ENCODE measurements around the gene SEMA4C. TPM values are rescaled to one million over a fixed set of nuclear protein-coding genes. Genes with fewer than 3 reads are reported as not detected.

SEMA4C gene
- total and polyA plus RNA-seq, 2 of the 4 experiments (the other 2 are of a cell fraction) = 15.8 to 24.3 TPM

GRCh38 chr2:96874198-96874831 lies 4.4 kb upstream of the SEMA4C start:
- Histone ChIP-seq H3K4me1 (ENCODE audit: control insufficient read depth, insufficient read depth, low read length) (peaks cover 11% of the 10 kb centered on the region), H3K23ac (ENCODE audit: low read depth, low read length) (no peak overlapping the region), H3K4ac (ENCODE audit: low read depth, low read length) (no peak overlapping the region), H2BK120ac (ENCODE audit: low read depth, low read length) (no peak overlapping the region), H4K20me1 (ENCODE audit: insufficient read depth, low read length) (no peaks in the 10 kb centered on the region), H3K27me3 (ENCODE audit: control insufficient read depth, insufficient read depth, low read length) (peaks cover 2% of the 10 kb centered on the region; the same call in 1 of the 2 replicates), H2BK15ac (ENCODE audit: low read depth, low read length) (no peak overlapping the region), H3K27ac (ENCODE audit: insufficient read depth, low read length) (no peak overlapping the region), H3K56ac (ENCODE audit: extremely low read depth, insufficient read depth, low read length) (no peak overlapping the region), H4K8ac (ENCODE audit: low read depth in 2 of 2, low read length in 2 of 2) (no peak overlapping the region), H4K5ac (ENCODE audit: low read depth, low read length) (no peak overlapping the region), H4K91ac (ENCODE audit: insufficient read depth, low read depth, low read length) (no peak overlapping the region), H3K4me3 (ENCODE audit: insufficient read depth, low read depth, low read length) (no peak overlapping the region), H3K14ac (replicated peaks; ENCODE audit: low read depth, low read length) (no peak overlapping the region), H2AK5ac (ENCODE audit: low read depth, low read length) (no peak overlapping the region; the same call in 1 of the 2 replicates), H3K4me2 (ENCODE audit: low read depth, low read length) (no peak overlapping the region), H3K9ac (ENCODE audit: low read depth, low read length) (no peak overlapping the region), H3K36me3 (ENCODE audit: control insufficient read depth, insufficient read depth, low read length) (no peaks in the 10 kb centered on the region), H3K9me1 (ENCODE audit: insufficient read depth, low read length) (no peaks in the 10 kb centered on the region; the same call in 1 of the 2 replicates), H2AFZ (replicated peaks; ENCODE audit: low read length, poor library complexity) (no peak overlapping the region), H2BK20ac (ENCODE audit: low read depth, low read length) (no peak overlapping the region), H3K79me1 (ENCODE audit: low read depth in 1 of 2, low read length in 2 of 2) (no peaks in the 10 kb centered on the region), H3K18ac (ENCODE audit: low read depth, low read length) (no peak overlapping the region), H2AK9ac (replicated peaks; ENCODE audit: low read depth, low read length, poor library complexity) (no peak overlapping the region), H3K9me3 (ENCODE audit: control insufficient read depth, insufficient read depth, low read length) (no peaks in the 10 kb centered on the region), H2BK5ac (ENCODE audit: low read depth, low read length, poor library complexity, severe bottlenecking) (no peak overlapping the region)
- dilution Hi-C loops (cut with HindIII; ENCODE audit: low sequenced_read_pairs, unreplicated experiment) = no loop called here
- intact Hi-C loops (cut with micrococcal nuclease) = no loop called here
- ATAC-seq (ENCODE audit: low read depth) (no peak), DNase-seq (no peak)
- POLR2A ChIA-PET (ENCODE audit: unreplicated experiment) = interaction anchor here (0.6 kb wide), 1 partner anchor 347 kb away, joined by 4 read pairs; no protein-coding TSS in a partner anchor
- BruUV-seq (replicated peaks) = no TSS peak
- TF ChIP-seq USF2 (IDR thresholded peaks at IDR 0.05; ENCODE audit: low read depth, low read length) (no peak), SMC3 (IDR thresholded peaks at IDR 0.05; ENCODE audit: low read depth, low read length) (no peak), ELK1 (IDR thresholded peaks at IDR 0.05; ENCODE audit: borderline replicate concordance, low read depth, low read length) (no peak), NFE2L2 (IDR thresholded peaks at IDR 0.05; ENCODE audit: low read depth, low read length) (no peak), BHLHE40 (IDR thresholded peaks at IDR 0.05; ENCODE audit: low read depth, low read length) (no peak), MAZ (IDR thresholded peaks at IDR 0.05; ENCODE audit: borderline replicate concordance, low read depth, low read length) (no peak), FOS (IDR thresholded peaks at IDR 0.05; ENCODE audit: low read depth, low read length) (no peak), RFX5 (IDR thresholded peaks at IDR 0.05; ENCODE audit: low read depth, low read length) (no peak), CHD1 (IDR thresholded peaks at IDR 0.05; ENCODE audit: low read depth, low read length) (no peak), MAFK (IDR thresholded peaks at IDR 0.05; ENCODE audit: low read depth, low read length) (no peak), CEBPB (IDR thresholded peaks at IDR 0.05; ENCODE audit: low read depth, low read length) (no peak)
- WGBS, 2 experiments (ENCODE audit: extremely low coverage in 2 of 2, insufficient read length in 1 of 2) = 83% methylated on average over 3 of the region's 18 CpGs; no CpG with 5 or more reads in 1 of the 2 experiments
- CTCF ChIA-PET = no interaction called here
- in situ Hi-C loops (cut with MboI; ENCODE audit: low sequenced_read_pairs) = loop anchor here (25.0 kb wide), 1 partner anchor 238 kb away; the partner anchor contains the start of gene ANKRD36
